Liver (tissue), 9 donors: ENCODE results near the gene CSDE1. TPM values are rescaled to one million over a fixed set of nuclear protein-coding genes. Genes with fewer than 3 reads are reported as not detected.

Source experiments
- DNase-seq: peaks from one replicate; pipeline ENCODE4 v3.0.0-alpha.2; 2017; ENCODE audit warnings: low spot score
- H3K27ac ChIP-seq, 2 donors: one replicate each; pipeline ENCODE4 v1.7.0; 2013; ENCODE audit warnings: inconsistent platforms in 2 of 2, low read length in 2 of 2, control low read depth in 1 of 2, low read depth in 1 of 2, mild to moderate bottlenecking in 1 of 2
- H3K27me3 ChIP-seq, 4 donors: one replicate each; pipeline versions ENCODE4 v1.6.1 to v1.7.0; 2013; ENCODE audit warnings: low read length in 3 of 4, inconsistent platforms in 1 of 4, mild to moderate bottlenecking in 1 of 4, moderate library complexity in 1 of 4; ENCODE audit not compliant: control insufficient read depth in 4 of 4, insufficient read depth in 4 of 4
- H3K36me3 ChIP-seq, 4 donors: one replicate each; pipeline versions ENCODE4 v1.6.1 to v1.7.0; 2013; ENCODE audit warnings: low read length in 3 of 4, mild to moderate bottlenecking in 3 of 4, low read depth in 1 of 4, moderate library complexity in 1 of 4; ENCODE audit not compliant: control insufficient read depth in 4 of 4, insufficient read depth in 3 of 4
- H3K4me1 ChIP-seq, 4 donors: one replicate each; pipeline versions ENCODE4 v1.6.1 to v1.7.0; 2013; ENCODE audit warnings: low read length in 3 of 4, mild to moderate bottlenecking in 3 of 4, moderate library complexity in 1 of 4; ENCODE audit not compliant: control insufficient read depth in 4 of 4, insufficient read depth in 4 of 4
- H3K4me3 ChIP-seq, 3 donors: one replicate each; pipeline versions ENCODE4 v1.6.1 to v1.7.0; 2013; ENCODE audit warnings: low read length in 3 of 3, control low read depth in 1 of 3, low read depth in 1 of 3, mild to moderate bottlenecking in 1 of 3
- H3K9ac ChIP-seq, 2 donors: one replicate each; pipeline ENCODE4 v1.7.0; 2013; ENCODE audit warnings: low read length in 2 of 2, mild to moderate bottlenecking in 2 of 2, moderate library complexity in 2 of 2, control low read depth in 1 of 2, low read depth in 1 of 2
- H3K9me3 ChIP-seq, 4 donors: one replicate each; pipeline versions ENCODE4 v1.6.1 to v1.7.0; 2013; ENCODE audit warnings: low read length in 3 of 4; ENCODE audit not compliant: control insufficient read depth in 4 of 4
- CTCF ChIP-seq: fragments of 150-350 bp; IDR thresholded peaks from 2 replicates; pipeline ENCODE4 v1.5.1; 2017; ENCODE audit warnings: improper control_type of control experiment, low read depth, low read length; ENCODE audit not compliant: missing input control
- EGR1 ChIP-seq, 2 donors: IDR thresholded peaks; 2 replicates each; pipeline ENCODE4 v1.6.1; 2016 to 2018; ENCODE audit warnings: antibody characterized with exemption in 2 of 2, low read depth in 2 of 2
- FOXA1 ChIP-seq: IDR thresholded peaks from 2 replicates; pipeline ENCODE4 v1.6.1; 2016; ENCODE audit warnings: antibody characterized with exemption
- FOXA2 ChIP-seq: IDR thresholded peaks from 2 replicates; pipeline ENCODE4 v1.6.1; 2016; ENCODE audit warnings: antibody characterized with exemption
- GABPA ChIP-seq, 2 donors: IDR thresholded peaks in 1 of 2; conservative IDR thresholded peaks in 1 of 2; 2 replicates each; pipeline ENCODE4 v1.6.1; 2016; ENCODE audit warnings: antibody characterized with exemption in 2 of 2, mild to moderate bottlenecking in 1 of 2, moderate library complexity in 1 of 2
- HNF4A ChIP-seq, 2 donors: conservative IDR thresholded peaks; 2 replicates each; pipeline ENCODE4 v1.6.1; 2016; ENCODE audit warnings: antibody characterized with exemption in 2 of 2, mild to moderate bottlenecking in 2 of 2
- JUND ChIP-seq, 2 donors: IDR thresholded peaks; 2 replicates each; pipeline ENCODE4 v1.6.1; 2016; ENCODE audit warnings: antibody characterized with exemption in 2 of 2
- MAX ChIP-seq: IDR thresholded peaks from 2 replicates; pipeline ENCODE4 v1.6.1; 2016; ENCODE audit warnings: antibody characterized with exemption
- NR2F2 ChIP-seq: IDR thresholded peaks from 2 replicates; pipeline ENCODE4 v1.6.1; 2016; ENCODE audit warnings: antibody characterized with exemption
- RAD21 ChIP-seq, 2 donors: IDR thresholded peaks; 2 replicates each; pipeline ENCODE4 v1.6.1; 2016; ENCODE audit warnings: antibody characterized with exemption in 2 of 2, mild to moderate bottlenecking in 2 of 2
- SP1 ChIP-seq: IDR thresholded peaks from 2 replicates; pipeline ENCODE4 v1.6.1; 2018; ENCODE audit warnings: antibody characterized with exemption, mild to moderate bottlenecking
- TAF1 ChIP-seq: conservative IDR thresholded peaks from 2 replicates; pipeline ENCODE4 v1.6.1; 2016; ENCODE audit warnings: antibody characterized with exemption, mild to moderate bottlenecking
- YY1 ChIP-seq: IDR thresholded peaks from 2 replicates; pipeline ENCODE4 v1.6.1; 2016; ENCODE audit warnings: antibody characterized with exemption, mild to moderate bottlenecking
- ZBTB33 ChIP-seq: IDR thresholded peaks from 2 replicates; pipeline ENCODE4 v1.6.1; 2016; ENCODE audit warnings: antibody characterized with exemption
- WGBS: extraction: QIAGEN DNeasy Blood & Tissue Kit; methylation state at CpG from one replicate; pipeline ENCODE4 v1.1.7; 2013; 5-methylcytosine and 5-hydroxymethylcytosine counted together
- polyA plus RNA-seq, 2 donors: library from polyadenylated mRNA; stranded (reverse) in 1 of 2; unstranded in 1 of 2; fragments of 200-250 nt in 1 of 2; fragments of >200 nt in 1 of 2; fragmentation: Nextera tagmentation in 1 of 2; extraction: Ambion mirVana in 1 of 2; gene quantifications; one replicate each; pipeline versions ENCODE4 v1.2.1 to v1.2.3, GENCODE V29; 2013 to 2015
- total RNA-seq, 2 donors: library from RNA; depleted of rRNA; stranded (reverse); fragments of >200 nt; gene quantifications; one replicate each; pipeline ENCODE4 v1.2.3, GENCODE V29; 2014
- TF ChIP-seq, protein P1 (sequence below): IDR thresholded peaks from 2 replicates; pipeline ENCODE4 v1.6.1; 2016; ENCODE audit warnings: antibody characterized with exemption
- TF ChIP-seq, protein P2 (sequence below): IDR thresholded peaks from 2 replicates; pipeline ENCODE4 v1.6.1; 2016; ENCODE audit warnings: antibody characterized with exemption, mild to moderate bottlenecking
- donor health status: healthy.
- donor health status: healthy.
- donor health status: healthy.
- donor health status: healthy.
- donor health status: healthy.

Gene CSDE1
- total and polyA plus RNA-seq, 4 donors, result 63.7 to 376 (median 132) TPM

- TF ChIP-seq YY1, result no peak
- TF ChIP-seq FOXA1, result no peak
- TF ChIP-seq TAF1, result no peak
- TF ChIP-seq GABPA (IDR thresholded peaks at IDR 0.05 in 1 of 2, conservative IDR thresholded peaks at IDR 0.05 in 1 of 2), result no peak
- TF ChIP-seq EGR1 (IDR thresholded peaks at IDR 0.05; ENCODE audit: low read depth in 2 of 2), result no peak
- no peak for TF ChIP-seq JUND (IDR thresholded peaks at IDR 0.05)
- TF ChIP-seq SP1, result no peak
- TF ChIP-seq, protein P1, sequence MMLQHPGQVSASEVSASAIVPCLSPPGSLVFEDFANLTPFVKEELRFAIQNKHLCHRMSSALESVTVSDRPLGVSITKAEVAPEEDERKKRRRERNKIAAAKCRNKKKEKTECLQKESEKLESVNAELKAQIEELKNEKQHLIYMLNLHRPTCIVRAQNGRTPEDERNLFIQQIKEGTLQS, result no peak
- TF ChIP-seq RAD21 (IDR thresholded peaks at IDR 0.05), result no peak
- TF ChIP-seq, protein P2, sequence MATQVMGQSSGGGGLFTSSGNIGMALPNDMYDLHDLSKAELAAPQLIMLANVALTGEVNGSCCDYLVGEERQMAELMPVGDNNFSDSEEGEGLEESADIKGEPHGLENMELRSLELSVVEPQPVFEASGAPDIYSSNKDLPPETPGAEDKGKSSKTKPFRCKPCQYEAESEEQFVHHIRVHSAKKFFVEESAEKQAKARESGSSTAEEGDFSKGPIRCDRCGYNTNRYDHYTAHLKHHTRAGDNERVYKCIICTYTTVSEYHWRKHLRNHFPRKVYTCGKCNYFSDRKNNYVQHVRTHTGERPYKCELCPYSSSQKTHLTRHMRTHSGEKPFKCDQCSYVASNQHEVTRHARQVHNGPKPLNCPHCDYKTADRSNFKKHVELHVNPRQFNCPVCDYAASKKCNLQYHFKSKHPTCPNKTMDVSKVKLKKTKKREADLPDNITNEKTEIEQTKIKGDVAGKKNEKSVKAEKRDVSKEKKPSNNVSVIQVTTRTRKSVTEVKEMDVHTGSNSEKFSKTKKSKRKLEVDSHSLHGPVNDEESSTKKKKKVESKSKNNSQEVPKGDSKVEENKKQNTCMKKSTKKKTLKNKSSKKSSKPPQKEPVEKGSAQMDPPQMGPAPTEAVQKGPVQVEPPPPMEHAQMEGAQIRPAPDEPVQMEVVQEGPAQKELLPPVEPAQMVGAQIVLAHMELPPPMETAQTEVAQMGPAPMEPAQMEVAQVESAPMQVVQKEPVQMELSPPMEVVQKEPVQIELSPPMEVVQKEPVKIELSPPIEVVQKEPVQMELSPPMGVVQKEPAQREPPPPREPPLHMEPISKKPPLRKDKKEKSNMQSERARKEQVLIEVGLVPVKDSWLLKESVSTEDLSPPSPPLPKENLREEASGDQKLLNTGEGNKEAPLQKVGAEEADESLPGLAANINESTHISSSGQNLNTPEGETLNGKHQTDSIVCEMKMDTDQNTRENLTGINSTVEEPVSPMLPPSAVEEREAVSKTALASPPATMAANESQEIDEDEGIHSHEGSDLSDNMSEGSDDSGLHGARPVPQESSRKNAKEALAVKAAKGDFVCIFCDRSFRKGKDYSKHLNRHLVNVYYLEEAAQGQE, result no peak
- no peak for TF ChIP-seq ZBTB33
- no peak for TF ChIP-seq NR2F2
- no peak for TF ChIP-seq MAX
- TF ChIP-seq CTCF, result no peak
- no peak for TF ChIP-seq HNF4A (conservative IDR thresholded peaks at IDR 0.05)
- TF ChIP-seq FOXA2, result no peak
- H3K4me1 ChIP-seq, result peaks cover 4 to 45% (median 43%) of the 10 kb centered on the region in 4 donors
These were observed 782 bp downstream of the CSDE1 start for GRCh38 chr1:114756949-114757454.

More at GRCh38 chr1:114756949-114757454, 782 bp downstream of the CSDE1 start:
- Histone ChIP-seq H3K27ac (peak overlapping the region; percentile 98), H3K36me3 (no peaks in the 10 kb centered on the region), H3K4me3 (peak overlapping the region; percentile 76 to 96 (median 88)), H3K9ac (peak overlapping the region; percentile 96 to 98), H3K27me3 (no peaks in the 10 kb centered on the region), H3K9me3 (no peaks in the 10 kb centered on the region)
- DNase-seq, result no peak
- under 1% methylated on average over 17 of the region's 17 CpGs for WGBS
